Stomach (tissue), 9 donors: ENCODE data around the gene UBQLN1. TPM values are rescaled to one million over a fixed set of nuclear protein-coding genes. Genes with fewer than 3 reads are reported as not detected.

Experiments used
- DNase-seq, 2 donors: peaks; one replicate each; pipeline versions ENCODE4 v3.0.0 to v3.0.0-alpha.2; 2013 to 2019
- H3K27ac ChIP-seq, 5 donors: fragments of 200-600 bp in 4 of 5; sonication (generic) in 4 of 5; one replicate each; pipeline ENCODE4 v1.5.1; 2013 to 2019; ENCODE audit warnings: mild to moderate bottlenecking in 1 of 5, moderate library complexity in 1 of 5
- H3K27me3 ChIP-seq, 3 donors: fragments of 200-600 bp; sonication (generic); one replicate each; pipeline ENCODE4 v1.5.1; 2017 to 2019; ENCODE audit warnings: mixed run types in 1 of 3
- H3K36me3 ChIP-seq, 4 donors: fragments of 200-600 bp; sonication (generic); 1 replicate in 3 of 4; 2 replicates in 1 of 4; pipeline ENCODE4 v1.5.1; 2016 to 2019
- H3K4me1 ChIP-seq, 4 donors: fragments of 200-600 bp; sonication (generic); one replicate each; pipeline ENCODE4 v1.5.1; 2016 to 2019
- H3K4me3 ChIP-seq, 4 donors: fragments of 200-600 bp; sonication (generic) in 3 of 4; one replicate each; pipeline ENCODE4 v1.5.1; 2016 to 2019; ENCODE audit warnings: mild to moderate bottlenecking in 1 of 4
- H3K9me3 ChIP-seq, 4 donors: fragments of 200-600 bp; sonication (generic); one replicate each; pipeline ENCODE4 v1.5.1; 2016 to 2019
- CTCF ChIP-seq, 7 experiments: fragments of 450-650 bp in 4 of 7; fragments of 200-600 bp in 3 of 7; sonication (generic) in 3 of 7; IDR thresholded peaks; one replicate each; pipeline ENCODE4 v1.5.1; 2016 to 2019; ENCODE audit warnings: antibody characterized with exemption in 7 of 7, control low read depth in 2 of 7, mild to moderate bottlenecking in 1 of 7
- EP300 ChIP-seq: sonication (generic); formaldehyde crosslinking; IDR thresholded peaks from one replicate; pipeline ENCODE4 v1.6.1; 2017; ENCODE audit warnings: antibody characterized with exemption
- POLR2A ChIP-seq, 4 donors: fragments of 450-650 bp; IDR thresholded peaks; one replicate each; pipeline ENCODE4 v1.6.1; 2016; ENCODE audit warnings: antibody characterized with exemption in 4 of 4, control low read depth in 2 of 4, mild to moderate bottlenecking in 1 of 4, moderate library complexity in 1 of 4
- POLR2AphosphoS5 ChIP-seq, 3 donors: sonication (generic); formaldehyde crosslinking; IDR thresholded peaks; one replicate each; pipeline ENCODE4 v1.6.1; 2016; ENCODE audit warnings: antibody characterized with exemption in 3 of 3
- WGBS, 5 donors: extraction: QIAGEN DNeasy Blood & Tissue Kit in 3 of 5; methylation state at CpG; one replicate each; pipeline versions ENCODE4 v1.1.5 to v1.1.7; 2013 to 2018; 5-methylcytosine and 5-hydroxymethylcytosine counted together
- intact Hi-C: fragments of 100-400 bp; cut with DNase I; formaldehyde crosslinking; loops from one replicate; pipeline ENCODE4 v1.15.1; 2023; ENCODE audit warnings: low total_unique reads
- polyA plus RNA-seq, 3 donors: library from polyadenylated mRNA; stranded (reverse); fragments of 200-250 nt; gene quantifications; one replicate each; pipeline ENCODE4 v1.2.3, GENCODE V29; 2013
- total RNA-seq, 5 donors: library from RNA; depleted of rRNA; stranded (reverse); fragments of >200 nt; gene quantifications; one replicate each; pipeline versions ENCODE4 v1.1.0 to v1.2.3, GENCODE V29; 2014 to 2016
- donor health status: healthy with polysubstance abuse.
- donor health status: Bipolar disorder and iron deficiency.
- donor health status: healthy.

Gene UBQLN1
- total and polyA plus RNA-seq, 8 donors = 24.5 to 124 (median 74.6) TPM

GRCh38 chr9:83701769-83702168, 6.0 kb downstream of the UBQLN1 start:
- no peak overlapping the region for H3K27ac ChIP-seq
- no peaks in the 10 kb centered on the region for H3K27me3 ChIP-seq
- 52 to 65% (median 63%) methylated on average over 6 of the region's 6 CpGs for WGBS, 5 donors
- no peak overlapping the region for H3K4me3 ChIP-seq
- H3K9me3 ChIP-seq = no peaks in the 10 kb centered on the region
- H3K4me1 ChIP-seq = peaks cover 29 to 92% (median 61%) of the 10 kb centered on the region in 4 donors
- intact Hi-C loops = no loop called here
- DNase-seq = no peak
- TF ChIP-seq POLR2A (IDR thresholded peaks at IDR 0.05) (no peak), CTCF (IDR thresholded peaks at IDR 0.05) (no peak), POLR2AphosphoS5 (IDR thresholded peaks at IDR 0.05) (no peak), EP300 (no peak)
- no peaks in the 10 kb centered on the region for H3K36me3 ChIP-seq

GRCh38 chr9:83701286-83701685, 6.5 kb downstream of the UBQLN1 start:
- no peak overlapping the region for H3K4me3 ChIP-seq
- H3K9me3 ChIP-seq = no peaks in the 10 kb centered on the region
- no peak overlapping the region for H3K27ac ChIP-seq
- H3K4me1 ChIP-seq = peaks cover 26 to 92% (median 60%) of the 10 kb centered on the region in 4 donors
- intact Hi-C loops = no loop called here
- WGBS, 5 donors = 90 to 100% (median 97%) methylated on average over 1 of the region's 1 CpG
- no peak for TF ChIP-seq POLR2A (IDR thresholded peaks at IDR 0.05)
- TF ChIP-seq POLR2AphosphoS5 (IDR thresholded peaks at IDR 0.05) = no peak
- TF ChIP-seq CTCF (IDR thresholded peaks at IDR 0.05) = no peak
- TF ChIP-seq EP300 = no peak
- H3K36me3 ChIP-seq = no peaks in the 10 kb centered on the region
- no peaks in the 10 kb centered on the region for H3K27me3 ChIP-seq
- DNase-seq = no peak

- H3K27me3 ChIP-seq = no peaks in the 10 kb centered on the region
- WGBS, 5 donors = 59 to 78% (median 70%) methylated on average over 3 of the region's 3 CpGs
- H3K4me1 ChIP-seq = peaks cover 22 to 92% (median 57%) of the 10 kb centered on the region in 4 donors
- no peak overlapping the region for H3K27ac ChIP-seq
- intact Hi-C loops = no loop called here
- H3K36me3 ChIP-seq = no peaks in the 10 kb centered on the region
- TF ChIP-seq POLR2A (IDR thresholded peaks at IDR 0.05) (no peak), POLR2AphosphoS5 (IDR thresholded peaks at IDR 0.05) (no peak), EP300 (no peak), CTCF (IDR thresholded peaks at IDR 0.05) (no peak)
- no peaks in the 10 kb centered on the region for H3K9me3 ChIP-seq
- H3K4me3 ChIP-seq = no peak overlapping the region
- no peak for DNase-seq
Observed at GRCh38 chr9:83699615-83700014, 8.1 kb downstream of the UBQLN1 start.

GRCh38 chr9:83698976-83699585, 8.7 kb downstream of the UBQLN1 start:
- TF ChIP-seq EP300 (no peak), POLR2AphosphoS5 (IDR thresholded peaks at IDR 0.05) (no peak), CTCF (IDR thresholded peaks at IDR 0.05) (no peak), POLR2A (IDR thresholded peaks at IDR 0.05) (no peak)
- H3K4me1 ChIP-seq = peaks cover 25 to 92% (median 56%) of the 10 kb centered on the region in 4 donors
- H3K27me3 ChIP-seq = no peaks in the 10 kb centered on the region
- 57 to 69% (median 64%) methylated on average over 4 of the region's 4 CpGs for WGBS, 5 donors
- DNase-seq = no peak
- H3K36me3 ChIP-seq = no peaks in the 10 kb centered on the region
- no peak overlapping the region for H3K27ac ChIP-seq
- H3K4me3 ChIP-seq = no peak overlapping the region
- intact Hi-C loops = no loop called here
- no peaks in the 10 kb centered on the region for H3K9me3 ChIP-seq
